ENCODE data around the gene EMILIN1.
A peak's percentile ranks its signal among the peaks of the same experiment; 100 is the strongest.
"Not testable (repeated sequence)": the region's sequence is repeated elsewhere in the genome, so short reads cannot be mapped to it uniquely, and the experiment has no call there.

EMILIN1 gene

GRCh38 chr2:27092696-27093429 is 14.4 kb downstream of the EMILIN1 start:
- no peak for DNase-seq

- no peak for DNase-seq
Measured at GRCh38 chr2:27093430-27094352, 15.3 kb downstream of the EMILIN1 start.

- DNase-seq: no peak
Measured at GRCh38 chr2:27094353-27094984, 16.1 kb downstream of the EMILIN1 start.

GRCh38 chr2:27095427-27095744 is 17.0 kb downstream of the EMILIN1 start:
- DNase-seq: no peak

GRCh38 chr2:27095745-27096651 is 17.6 kb downstream of the EMILIN1 start:
- peak in 45 of 51 donors; percentile 9 to 77 (median 50) for DNase-seq

- no peak for DNase-seq
Measured at GRCh38 chr2:27096748-27097297, 18.4 kb downstream of the EMILIN1 start.

GRCh38 chr2:27097341-27097740 is 18.9 kb downstream of the EMILIN1 start:
- DNase-seq: no peak

- no peak for DNase-seq
Measured at GRCh38 chr2:27099334-27099955, 21.0 kb downstream of the EMILIN1 start.

- DNase-seq: no peak
Measured at GRCh38 chr2:27100036-27100435, 21.6 kb downstream of the EMILIN1 start.

GRCh38 chr2:27102329-27102728 is 23.9 kb downstream of the EMILIN1 start:
- no peak for DNase-seq

GRCh38 chr2:27105981-27106380 is 27.6 kb downstream of the EMILIN1 start:
- DNase-seq: no peak

- DNase-seq: no peak
Measured at GRCh38 chr2:27108221-27108620, 29.8 kb downstream of the EMILIN1 start.

- no peak for DNase-seq
Measured at GRCh38 chr2:27109083-27109482, 30.7 kb downstream of the EMILIN1 start.

GRCh38 chr2:27110603-27111352 is 32.4 kb downstream of the EMILIN1 start:
- DNase-seq: not testable (repeated sequence)

- not testable (repeated sequence) for DNase-seq
Measured at GRCh38 chr2:27111392-27112078, 33.1 kb downstream of the EMILIN1 start.

GRCh38 chr2:27115519-27115918 is 37.1 kb downstream of the EMILIN1 start:
- DNase-seq: no peak

- DNase-seq: peak in 1 of 51 donors; percentile 6
Measured at GRCh38 chr2:27117995-27118524, 39.6 kb downstream of the EMILIN1 start.

GRCh38 chr2:27118525-27119329 is 40.3 kb downstream of the EMILIN1 start, which contains the start of gene CGREF1:
Gene CGREF1, minus strand, starts transcription at chr2:27119128. Its CDS starts 14,762 bp downstream, at chr2:27104366.
- DNase-seq: peak in 7 of 51 donors; percentile 7 to 31 (median 15)

Data from hypothalamus (tissue), 51 donors.